HG02610 (cell line): ENCODE measurements around the gene CSTB.
"Not testable (repeated sequence)": the region's sequence is repeated elsewhere in the genome, so short reads cannot be mapped to it uniquely, and the experiment has no call there.

Source experiments
- ATAC-seq: cut with Tn5 transposase; IDR thresholded peaks from one replicate; pipeline ENCODE4 v1.9.1; 2021; ENCODE audit warnings: mild to moderate bottlenecking, moderate library complexity; ENCODE audit not compliant: unreplicated experiment

Gene CSTB, protein sequence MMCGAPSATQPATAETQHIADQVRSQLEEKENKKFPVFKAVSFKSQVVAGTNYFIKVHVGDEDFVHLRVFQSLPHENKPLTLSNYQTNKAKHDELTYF

DNA sequence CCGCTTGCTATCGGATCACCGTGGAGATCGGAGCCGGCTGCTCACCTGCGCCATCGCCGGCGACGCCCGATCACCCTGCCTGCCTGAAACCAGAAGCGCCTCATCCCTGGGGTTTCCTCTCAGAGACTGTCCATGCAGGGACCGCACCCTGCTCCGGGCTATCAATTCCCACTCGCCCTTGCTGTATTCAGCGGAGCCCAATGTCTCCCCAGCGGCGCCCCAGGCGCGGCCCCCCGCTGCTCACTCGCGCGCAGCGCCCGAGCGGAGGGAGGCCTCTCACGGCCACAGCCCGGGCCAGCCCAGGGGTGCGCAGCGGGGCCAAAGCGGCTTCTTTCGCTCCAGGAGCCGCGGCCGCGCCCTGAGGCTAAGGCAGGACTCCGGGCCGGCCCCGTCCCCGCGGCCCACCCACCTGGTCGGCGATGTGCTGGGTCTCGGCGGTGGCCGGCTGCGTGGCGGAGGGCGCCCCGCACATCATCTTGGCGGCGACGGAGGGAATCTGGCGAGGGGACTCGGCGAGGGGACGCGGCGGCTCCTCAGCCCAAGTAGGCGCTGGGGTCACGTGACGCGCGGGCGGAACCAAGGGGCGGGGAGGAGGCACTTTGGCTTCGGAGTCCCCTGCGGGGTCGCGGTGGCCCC lies at the start of gene CSTB:
TSS of gene CSTB (minus strand) at position 514 of the 636 bp plus-strand sequence. CDS start at position 475, 39 bp downstream.
- peak; percentile 64 for ATAC-seq

DNA sequence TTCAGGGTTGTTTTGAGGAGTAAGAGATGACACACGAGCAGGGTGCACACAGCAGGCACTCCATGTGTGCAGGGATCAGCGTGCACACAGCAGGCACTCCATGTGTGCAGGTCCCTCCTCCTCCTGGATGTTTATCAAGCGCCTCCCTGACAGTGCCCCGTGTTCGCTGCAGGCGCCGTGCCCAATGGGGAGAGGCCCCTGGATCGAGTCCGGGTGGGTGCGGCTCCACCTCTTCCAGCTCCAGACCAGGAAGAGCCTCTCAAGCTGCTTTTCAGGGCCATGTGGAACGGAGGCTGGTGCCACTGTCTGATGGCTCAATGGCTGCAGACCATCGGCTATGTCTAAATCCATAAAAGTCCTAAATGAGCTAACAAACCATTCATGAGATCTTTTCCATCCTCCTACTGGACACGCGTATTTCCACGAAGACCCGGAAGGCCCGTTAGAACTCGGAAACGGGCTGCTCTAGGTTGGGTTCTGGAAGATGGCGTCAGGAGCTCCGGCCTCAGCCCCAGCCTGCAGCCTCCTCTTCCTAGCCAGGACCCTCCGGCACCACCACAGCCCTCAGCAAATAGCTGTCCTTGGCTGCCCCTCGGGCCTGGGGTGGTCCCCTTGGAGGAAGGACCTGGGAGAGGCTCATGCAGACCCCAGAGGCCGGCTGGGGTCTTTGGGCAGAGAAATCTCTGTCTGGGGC lies 49.3 kb upstream of the CSTB start:
- ATAC-seq, result no peak

DNA sequence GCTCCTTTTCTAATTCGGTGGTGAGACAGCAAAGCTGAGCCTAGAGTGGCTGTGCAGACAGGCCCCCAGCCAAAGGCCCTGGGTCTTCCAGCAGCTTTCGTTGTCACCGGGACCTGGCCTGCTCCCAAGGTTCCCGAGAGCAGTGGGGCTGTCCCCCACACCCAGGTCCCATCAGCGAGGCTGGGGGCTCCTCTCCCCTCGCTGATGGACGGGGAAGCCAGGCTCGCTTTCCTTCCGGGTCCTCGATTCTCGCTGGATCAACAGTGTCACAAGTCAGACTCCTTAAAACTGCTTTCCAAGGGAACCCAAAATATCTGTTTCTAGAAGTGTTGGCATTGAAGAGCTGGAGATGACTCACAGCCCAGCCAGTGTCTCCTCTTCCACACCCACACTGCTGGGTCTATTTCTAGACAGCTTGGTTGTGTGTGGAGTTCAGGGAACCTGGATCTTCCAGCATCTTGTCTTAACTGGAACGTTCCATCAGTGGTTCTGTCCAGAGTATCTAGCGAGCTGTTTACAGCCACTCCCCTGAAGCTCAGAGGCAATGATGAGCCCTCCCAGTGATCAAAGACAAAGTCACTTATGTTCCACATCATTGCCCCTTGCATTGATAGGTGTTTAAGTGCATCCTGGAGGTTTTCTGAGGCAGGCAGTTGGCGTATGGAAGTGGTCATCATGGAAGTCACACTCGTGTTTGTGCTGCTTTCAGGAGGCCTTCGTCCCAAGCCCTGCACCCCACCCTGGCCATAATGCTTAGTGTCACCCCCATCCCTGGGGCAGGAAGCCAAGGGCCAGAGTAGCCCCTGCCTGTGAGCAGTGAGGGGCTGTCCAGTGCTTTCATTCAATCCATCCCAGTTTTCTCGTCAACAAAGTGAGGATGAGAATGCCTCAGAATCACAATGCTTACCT lies 48.5 kb upstream of the CSTB start:
- no peak for ATAC-seq

DNA sequence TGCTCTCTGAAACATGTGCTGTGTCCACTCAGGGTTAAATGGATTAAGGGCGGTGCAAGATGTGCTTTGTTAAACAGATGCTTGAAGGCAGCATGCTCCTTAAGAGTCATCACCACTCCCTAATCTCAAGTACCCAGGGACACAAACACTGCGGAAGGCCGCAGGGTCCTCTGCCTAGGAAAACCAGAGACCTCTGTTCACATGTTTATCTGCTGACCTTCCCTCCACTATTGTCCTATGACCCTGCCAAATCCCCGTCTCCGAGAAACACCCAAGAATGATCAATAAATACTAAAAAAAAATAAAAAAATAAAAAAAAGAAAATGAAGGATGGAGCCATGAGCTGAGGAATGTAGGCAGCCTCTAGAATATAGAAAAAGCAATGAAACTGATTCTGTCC lies 46.6 kb upstream of the CSTB start:
- not testable (repeated sequence) for ATAC-seq

DNA sequence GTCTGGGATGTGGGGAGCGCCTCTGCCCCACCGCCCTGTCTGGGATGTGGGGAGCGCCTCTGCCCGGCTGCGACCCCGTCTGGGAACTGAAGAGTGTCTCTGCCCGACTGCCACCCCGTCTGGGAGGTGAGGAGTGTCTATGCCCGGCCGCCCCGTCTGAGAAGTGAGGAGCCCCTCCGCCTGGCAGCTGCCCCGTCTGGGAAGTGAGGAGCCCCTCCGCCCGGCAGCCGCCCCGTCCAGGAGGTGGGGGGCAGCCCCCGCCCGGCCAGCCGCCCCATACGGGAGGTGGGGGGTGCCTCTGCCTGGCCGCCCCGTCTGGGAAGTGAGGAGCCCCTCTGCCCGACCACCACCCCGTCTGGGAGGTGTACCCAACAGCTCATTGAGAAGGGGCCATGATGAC lies 46.1 kb upstream of the CSTB start:
- ATAC-seq, result not testable (repeated sequence)

DNA sequence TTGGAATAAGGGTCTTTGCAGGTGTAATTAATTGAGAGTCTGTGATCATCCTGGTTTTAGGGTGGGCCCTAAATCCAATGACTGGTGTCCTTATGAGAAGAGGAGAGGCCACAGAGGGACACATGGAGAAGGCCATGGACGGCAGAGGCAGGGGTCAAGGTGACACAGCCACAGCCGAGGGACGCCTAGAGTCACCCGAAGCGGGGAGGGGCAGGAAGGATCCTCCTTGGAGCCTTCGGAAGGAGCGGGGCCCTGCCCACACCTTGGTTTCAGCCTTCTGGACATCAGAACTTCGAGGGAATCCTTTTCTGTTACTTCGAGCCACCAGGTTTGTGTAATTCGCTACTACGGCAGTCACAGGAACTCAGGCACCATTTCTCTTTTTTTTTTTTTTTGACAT lies 44.4 kb upstream of the CSTB start:
- ATAC-seq, result no peak

DNA sequence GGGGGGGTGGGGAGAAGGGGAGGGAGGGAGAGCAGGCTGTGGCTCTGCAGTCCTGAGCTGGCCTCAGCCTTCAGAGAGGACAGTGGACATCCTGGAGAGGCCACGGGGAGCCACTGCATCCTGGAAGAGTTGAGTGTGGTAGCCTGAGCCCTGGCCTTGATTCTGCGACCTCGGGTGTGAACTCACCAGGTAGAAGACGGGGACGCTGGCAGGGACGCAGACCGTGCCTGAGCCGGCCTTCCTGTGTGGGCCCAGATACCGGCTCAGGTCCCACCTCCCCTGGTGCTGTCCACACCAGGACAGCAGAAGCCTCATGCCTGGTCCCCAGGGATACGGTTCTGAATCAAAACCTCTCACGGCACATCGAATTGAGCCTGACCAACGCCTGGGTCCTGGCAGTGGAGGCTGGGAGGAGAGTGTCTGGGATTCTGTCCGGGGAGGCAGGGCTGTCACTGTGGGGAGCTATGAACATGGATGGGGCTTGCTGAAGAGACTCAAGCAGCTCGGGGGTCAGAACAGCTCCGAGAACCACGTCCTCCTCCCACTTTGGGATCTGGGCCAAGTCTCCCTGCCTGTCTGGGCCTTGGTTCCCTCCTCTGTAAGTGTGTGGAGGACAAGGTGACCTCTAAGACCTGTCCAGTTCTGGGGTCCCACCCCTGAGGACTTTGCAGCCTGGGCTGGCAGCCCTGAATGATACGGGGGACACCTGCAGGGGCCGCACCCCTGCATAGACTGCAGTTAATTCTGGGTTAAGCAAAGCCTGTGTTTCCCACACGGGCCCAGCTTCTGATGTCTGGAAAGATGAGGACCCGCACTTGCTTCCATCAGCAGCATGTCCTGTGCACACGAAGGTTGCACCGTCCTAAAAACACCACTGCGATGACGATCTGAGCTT lies 43.6 kb upstream of the CSTB start:
- no peak for ATAC-seq

DNA sequence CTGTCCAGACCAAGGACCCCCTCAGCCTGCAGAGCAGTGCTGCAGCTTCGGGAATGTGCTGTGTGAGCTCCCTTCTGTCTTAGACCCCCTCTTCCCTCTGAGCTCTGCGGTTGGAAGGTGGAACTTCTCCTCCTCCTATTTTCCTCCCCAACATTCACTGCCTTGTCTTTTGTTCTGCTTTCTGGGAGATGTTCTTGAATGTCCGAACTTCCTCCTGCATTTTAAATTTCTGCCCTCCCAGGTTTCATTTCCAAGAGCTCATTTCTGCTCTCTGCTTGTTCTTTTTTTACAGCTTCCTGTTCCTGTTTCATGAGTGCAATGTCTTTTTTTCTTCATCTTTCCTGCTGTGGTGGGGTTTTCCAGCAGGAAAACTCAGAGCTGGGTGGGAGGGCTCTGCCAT lies 42.6 kb upstream of the CSTB start:
- ATAC-seq, result no peak

DNA sequence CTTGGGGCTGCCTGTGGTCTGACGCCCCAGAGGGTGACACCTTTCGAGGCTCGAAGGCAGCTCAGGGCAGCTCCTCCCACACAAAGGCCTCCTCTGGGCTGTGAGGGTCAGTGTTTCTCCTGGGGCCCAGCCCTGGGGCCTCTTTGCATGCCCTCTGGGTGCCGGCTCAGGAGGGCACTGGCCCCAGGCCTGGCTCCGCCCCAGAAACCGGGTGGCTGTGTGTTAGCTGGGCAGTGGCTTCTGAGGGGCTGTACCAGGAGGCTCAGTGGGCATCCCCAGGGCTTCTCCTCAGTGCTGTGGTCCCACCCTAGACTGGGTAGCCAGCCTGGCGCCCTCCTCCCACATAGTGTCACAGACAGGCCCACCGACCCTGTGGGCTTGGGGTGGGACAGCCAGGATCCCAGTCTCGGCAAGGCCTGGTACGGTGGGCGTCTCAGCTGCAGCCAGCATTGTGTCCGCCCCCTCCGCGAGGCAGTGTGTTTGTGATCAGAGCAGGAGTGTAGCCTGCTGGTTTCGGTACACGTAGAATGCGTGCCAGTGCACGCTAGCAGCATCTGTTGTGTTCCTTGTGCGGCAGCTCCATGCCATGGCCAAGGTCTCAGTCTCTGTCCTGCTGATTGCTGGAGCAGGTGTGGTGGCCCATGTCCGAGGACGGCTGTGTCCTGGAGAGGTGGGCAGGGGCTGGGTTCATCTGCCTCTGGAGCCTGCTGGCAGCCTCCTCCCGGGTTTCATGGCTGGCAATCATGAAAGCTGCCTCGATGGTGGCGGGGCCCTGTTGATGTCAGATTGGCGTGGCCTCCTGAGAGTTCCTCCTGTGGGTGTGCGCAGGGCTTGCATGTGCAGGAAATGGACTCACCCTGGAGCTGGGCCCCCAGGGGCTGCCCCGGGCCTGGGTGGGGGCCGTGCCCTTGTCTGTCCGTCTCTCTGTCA lies 41.3 kb upstream of the CSTB start:
- ATAC-seq, result no peak

DNA sequence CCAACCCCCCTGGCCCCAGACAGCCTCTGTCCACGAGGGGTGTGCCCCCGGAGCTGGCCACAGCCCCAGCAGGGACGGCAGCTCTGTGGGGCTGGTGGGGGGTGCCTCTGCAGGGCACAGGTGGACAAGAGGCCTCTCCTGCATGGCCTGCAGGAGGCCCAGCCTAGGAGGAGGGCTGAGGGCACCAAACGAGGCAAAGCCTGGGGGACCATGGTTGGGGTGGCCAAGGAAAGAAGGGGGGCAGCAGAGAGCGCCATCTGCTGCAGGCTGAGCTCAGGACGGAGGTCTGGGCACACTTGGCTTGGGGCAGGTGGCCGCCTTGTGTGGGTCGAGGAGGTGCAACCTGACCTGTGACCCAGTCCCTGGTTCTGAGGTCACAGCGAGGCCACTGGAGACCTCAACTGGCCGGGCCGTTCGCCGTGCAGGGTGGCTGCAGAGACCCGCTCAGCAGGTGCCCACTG lies 40.5 kb upstream of the CSTB start:
- ATAC-seq, result no peak

DNA sequence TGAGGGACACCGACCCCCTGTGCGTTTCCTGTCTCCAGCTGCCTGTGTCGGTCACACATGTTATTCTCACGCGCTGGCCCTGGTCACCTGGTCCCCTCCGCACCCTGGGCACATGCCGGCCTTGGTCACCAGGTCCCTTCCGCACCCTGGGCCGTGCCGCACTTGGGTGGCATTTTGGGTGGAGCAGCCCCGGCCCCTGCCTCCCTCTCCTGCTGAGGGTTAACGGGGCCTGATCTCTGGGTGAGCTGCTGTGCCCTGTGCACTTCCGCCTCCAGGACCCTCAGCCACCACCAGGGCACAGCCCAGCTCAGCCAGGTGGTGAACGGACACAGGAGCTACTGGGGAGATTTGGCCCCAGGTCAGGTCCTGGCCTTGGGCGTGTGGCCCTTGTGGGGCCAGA lies 39.9 kb upstream of the CSTB start:
- no peak for ATAC-seq

DNA sequence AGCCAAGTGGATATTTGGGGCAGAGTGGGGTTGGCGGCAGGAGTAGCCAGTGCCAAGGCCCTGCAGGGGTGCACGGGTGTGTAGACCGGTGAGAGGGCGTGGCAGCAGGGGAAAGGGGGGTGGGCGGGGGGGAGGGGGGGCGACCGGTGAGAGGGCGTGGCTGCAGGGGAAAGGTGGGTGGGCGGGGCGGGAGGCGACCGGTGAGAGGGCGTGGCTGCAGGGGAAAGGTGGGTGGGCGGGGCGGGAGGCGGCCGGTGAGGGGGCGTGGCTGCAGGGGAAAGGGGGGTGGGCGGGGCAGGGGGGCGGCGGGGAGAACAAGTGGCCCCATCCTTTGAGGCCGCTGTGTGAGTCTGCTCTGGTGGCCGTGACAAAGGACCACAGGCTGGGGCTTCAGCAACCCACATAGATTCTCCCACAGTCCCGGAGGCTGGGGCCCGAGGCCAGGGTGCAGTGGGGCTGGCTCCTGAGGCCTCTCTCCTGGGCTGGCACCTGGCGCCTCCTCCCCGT lies 39.1 kb upstream of the CSTB start:
- no peak for ATAC-seq

DNA sequence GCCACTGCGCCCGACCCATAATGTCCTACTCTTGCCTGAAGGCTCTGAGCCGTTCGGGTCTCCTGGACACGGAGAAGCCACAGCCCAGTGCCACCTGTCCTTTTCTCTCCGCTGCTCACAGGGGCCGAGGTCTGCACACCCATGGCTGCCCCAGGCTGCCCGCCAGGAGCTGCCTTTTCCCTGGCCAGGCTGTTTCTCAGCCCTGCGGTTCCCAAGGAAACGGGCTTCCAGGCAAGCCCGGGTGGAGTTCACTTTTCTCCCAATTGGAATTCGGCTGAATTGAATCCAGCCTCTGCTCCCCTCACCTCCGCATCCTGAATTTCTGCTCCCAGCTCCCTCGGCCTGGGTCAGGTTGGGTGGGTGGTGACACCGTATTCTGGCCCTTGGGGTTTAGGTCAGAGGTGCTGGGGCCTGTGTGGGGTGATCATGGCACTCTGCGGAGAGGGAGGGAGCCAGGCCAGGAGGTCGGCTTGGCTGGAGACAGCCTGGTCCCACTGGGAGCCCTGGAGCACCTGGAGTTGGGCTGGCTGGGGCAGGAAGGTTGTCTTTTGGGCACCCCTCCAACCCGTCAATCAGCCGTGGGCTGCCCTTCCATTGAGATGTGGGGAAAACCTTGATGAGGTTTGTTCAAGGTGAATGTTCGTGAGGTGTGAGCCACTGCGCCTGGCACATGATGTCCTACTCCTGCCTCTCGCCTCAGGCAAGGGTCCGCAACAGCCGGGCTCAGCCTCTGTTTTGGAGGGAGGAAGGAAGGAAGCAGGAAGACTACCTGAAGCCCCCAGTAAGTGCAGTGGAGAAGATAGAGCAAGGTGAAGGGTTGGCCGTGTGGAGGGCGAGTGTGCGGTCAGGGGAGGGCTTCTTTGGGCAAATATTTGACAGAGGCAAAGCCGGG lies 38.4 kb upstream of the CSTB start:
- ATAC-seq, result no peak

DNA sequence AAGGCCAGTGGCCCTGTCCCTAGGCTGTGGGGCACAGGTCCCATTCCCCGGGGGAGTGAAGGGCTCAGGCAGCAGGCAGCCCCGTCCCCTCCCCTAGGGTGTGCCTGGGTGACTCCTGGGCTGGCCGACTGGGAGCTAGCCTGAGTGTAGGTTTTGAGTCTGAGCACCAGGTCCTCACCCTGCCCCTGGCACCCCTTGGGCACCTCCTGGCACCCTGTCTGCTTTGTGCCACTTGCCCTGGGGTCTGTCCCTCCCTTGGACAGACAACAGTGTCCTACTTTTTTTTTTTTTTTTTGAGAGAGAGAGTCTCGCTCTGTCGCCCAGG lies 37.5 kb upstream of the CSTB start:
- ATAC-seq, result no peak

DNA sequence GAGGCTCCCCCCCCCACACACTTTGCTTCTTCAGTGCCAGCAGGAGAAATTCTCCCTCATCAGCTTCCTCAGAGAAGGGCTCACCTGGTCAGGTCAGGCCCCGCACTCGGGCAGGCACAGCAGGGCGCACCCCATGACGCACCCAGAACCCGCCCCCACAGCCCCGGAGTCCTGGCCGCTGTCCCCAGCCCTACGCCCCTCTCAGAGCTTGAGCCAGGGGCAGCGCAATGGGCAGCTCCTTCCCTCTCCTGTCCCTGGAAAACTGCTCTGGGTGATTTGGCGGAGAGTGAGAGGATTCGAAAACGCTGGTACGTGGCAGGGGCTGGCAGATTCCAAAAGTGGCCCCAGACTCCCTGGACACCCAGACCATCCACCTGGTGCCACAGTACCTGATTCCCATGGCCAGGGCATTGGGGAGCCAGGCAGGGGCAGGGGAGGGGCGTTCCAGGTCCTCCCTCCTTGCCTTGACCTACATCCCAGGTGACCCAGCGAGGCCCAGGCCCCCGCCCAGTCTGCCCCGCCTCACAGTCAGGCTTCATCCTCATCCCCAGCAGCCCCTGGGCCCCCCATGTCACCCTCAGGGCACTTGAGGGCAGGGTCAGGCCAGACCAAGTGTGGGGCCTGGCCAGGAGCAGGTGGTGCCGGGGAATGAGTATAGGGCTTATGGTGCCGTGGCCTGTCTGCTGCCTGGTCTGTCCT lies 37.0 kb upstream of the CSTB start:
- ATAC-seq, result no peak

DNA sequence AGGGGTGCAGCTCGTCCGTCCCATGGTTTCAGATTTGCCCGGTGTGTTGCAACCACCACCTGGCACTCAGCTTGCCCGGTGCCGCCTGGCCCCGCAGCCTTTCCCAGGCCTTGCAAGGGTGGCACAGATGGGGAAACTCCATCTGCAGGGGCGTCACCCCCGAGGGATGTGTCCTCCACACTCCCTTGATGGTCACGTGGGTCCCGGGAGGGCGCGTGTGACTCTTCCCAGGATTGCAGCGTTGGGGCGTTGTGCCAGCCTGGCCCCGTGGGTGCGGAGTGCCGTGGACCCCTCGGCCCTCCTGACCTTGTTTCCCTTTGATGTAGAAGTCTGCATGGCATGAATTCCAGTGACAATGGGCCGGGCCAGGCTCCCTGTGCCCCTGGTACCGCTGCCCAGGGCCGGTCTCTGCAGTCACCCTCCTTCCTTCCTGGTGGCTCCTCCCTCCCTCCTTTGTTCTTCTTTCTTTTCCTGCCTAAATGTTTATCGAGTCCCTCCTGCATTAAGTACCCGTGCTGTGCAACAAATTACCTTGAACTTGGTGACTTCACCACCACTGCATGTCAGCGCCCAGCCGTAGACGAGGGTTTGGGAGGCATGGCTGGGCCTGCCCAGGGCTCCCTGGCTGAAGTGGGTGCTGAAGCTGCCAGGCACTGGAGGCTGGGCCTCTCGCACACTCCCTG lies 36.2 kb upstream of the CSTB start:
- ATAC-seq, result no peak
